HG03280 (cell line): ENCODE measurements around the gene SLC16A12.

ENCODE experiments used
- ATAC-seq: cut with Tn5 transposase; IDR thresholded peaks from one replicate; pipeline ENCODE4 v1.9.1; 2021; ENCODE audit warnings: mild to moderate bottlenecking, moderate library complexity; ENCODE audit not compliant: unreplicated experiment

SLC16A12 gene

DNA sequence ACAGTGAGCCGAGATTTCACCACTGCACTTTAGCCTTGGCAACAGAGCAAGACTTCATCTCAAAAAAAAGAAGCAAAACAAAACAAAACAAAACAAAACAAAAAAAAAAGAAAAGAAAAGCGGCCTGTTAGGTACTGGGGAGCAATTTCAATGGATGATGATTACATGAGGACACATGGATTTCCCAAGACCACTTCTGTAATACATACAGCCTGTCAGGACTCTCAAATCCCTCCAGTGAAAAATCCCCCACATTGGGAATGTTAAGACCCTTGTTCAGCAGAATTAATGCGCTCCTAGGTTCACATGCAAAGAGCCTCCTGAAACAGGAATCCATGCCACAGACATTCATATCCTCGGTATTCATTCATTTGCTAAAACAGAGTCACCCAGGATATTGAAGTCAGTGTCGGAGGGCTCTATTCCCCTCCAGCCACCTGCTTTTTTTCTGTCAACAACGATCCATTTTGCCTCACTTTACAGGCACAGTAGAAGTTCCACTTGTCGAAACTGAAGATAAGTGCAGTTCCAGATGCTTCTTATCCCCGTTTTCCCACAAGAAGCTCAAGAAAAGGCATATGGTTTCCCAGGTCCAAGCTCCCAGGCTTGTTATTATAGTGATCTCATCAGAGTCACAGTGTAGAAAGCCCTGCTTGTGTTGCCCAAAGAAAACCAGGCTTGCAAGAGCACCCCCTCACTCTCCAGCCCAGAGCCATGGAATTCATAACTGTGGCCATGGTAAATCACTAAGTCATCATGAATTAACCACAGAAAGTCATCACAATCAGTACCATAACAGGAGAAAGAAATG is 20.2 kb downstream of the SLC16A12 start:
- ATAC-seq: no peak

DNA sequence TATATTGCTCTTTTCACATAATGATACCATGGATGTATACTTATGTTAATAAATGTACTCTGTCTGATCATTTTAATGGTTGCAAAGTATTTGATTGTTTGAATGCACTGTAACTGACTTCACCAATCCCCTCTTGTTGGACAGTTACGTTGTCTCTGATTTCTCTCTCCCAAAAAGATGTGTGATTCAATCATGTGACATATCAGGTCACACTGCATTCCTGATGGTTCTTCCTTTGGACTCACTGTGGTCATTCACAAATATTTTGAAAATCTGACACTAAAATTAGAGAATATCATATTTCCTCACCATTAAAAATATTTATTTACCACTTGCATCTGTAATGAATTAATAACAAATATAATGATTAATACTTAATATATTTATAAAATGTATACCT is 22.2 kb downstream of the SLC16A12 start:
- no peak for ATAC-seq

- ATAC-seq: no peak
Measured at GRCh38 chr10:89505640-89506275, 29.6 kb downstream of the SLC16A12 start.

GRCh38 chr10:89504691-89505090 is 30.7 kb downstream of the SLC16A12 start:
- ATAC-seq: no peak

DNA sequence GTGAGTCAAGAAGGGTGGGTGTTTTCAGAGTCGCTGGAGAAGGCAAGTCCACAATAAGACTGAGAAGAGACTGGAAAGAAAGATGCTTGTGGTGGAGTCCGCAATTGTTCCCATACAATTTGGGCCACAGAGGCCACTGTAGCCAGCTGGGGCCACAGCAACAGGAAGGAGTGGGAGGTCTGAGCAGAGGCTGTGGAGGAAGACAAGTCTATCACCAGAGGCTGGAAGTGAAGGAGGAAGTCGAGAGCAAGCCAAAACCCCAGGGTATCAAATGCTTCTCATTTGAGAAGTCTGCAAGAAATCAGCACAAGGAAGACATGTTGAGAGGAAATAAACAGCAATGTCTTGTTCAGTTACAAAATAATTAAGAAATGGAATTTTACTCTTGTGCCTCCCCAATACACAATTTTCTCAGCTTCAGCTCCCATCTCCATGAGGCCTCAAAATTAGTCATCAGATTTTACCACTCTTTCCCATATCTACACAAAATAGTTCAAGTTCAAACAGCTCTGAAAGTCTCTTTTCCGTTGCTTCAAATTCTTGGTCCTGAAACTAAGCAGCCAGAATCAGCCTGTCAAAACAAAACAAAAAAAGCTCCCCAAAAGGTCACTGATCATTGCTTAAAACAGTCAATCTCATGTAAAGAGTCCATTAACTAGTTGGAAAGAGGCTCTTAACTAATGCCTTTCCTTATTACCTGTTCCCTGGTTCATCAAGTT is 31.6 kb downstream of the SLC16A12 start:
- no peak for ATAC-seq

DNA sequence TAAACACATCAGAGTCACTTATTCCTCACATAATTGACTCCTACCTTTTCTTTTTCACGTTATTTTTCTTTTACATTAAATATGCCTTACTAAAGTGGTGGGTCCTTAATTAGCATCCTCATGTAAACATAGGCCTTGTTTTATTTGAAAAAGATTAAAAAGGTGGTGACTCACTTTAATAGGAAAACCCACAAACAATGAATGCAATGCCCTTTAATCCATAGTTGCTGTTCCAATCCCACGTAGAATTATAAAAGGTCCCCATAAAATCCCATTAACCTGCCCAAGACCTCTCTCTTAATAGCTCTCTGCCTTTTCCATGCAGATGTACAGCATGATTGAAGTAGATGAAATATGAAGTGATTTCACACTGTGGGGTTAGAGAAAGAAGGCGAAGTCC is 32.2 kb downstream of the SLC16A12 start:
- no peak for ATAC-seq

DNA sequence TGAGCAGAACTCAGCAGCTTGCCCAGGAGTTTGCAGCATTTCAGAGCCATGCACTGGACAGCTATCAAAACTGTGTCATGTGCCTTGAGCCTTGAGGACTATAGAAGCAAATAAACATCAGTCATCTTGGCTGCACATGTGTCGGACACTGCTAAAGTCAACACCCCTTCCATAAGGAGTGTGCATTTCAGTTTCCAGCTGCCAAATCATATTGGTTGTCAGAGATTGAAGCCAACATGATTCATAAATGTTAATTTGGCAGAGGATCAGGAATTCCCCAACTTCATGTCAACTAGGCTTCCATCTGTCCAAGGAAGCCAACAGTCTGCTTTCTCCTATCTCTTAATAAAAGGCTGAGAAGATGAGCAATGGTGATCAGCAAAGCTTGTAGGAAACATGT is 32.8 kb downstream of the SLC16A12 start:
- no peak for ATAC-seq

- ATAC-seq: no peak
Measured at GRCh38 chr10:89494575-89494974, 40.8 kb downstream of the SLC16A12 start.

GRCh38 chr10:89494068-89494467 is 41.3 kb downstream of the SLC16A12 start:
- ATAC-seq: no peak

GRCh38 chr10:89491932-89492331 is 43.5 kb downstream of the SLC16A12 start:
- no peak for ATAC-seq

DNA sequence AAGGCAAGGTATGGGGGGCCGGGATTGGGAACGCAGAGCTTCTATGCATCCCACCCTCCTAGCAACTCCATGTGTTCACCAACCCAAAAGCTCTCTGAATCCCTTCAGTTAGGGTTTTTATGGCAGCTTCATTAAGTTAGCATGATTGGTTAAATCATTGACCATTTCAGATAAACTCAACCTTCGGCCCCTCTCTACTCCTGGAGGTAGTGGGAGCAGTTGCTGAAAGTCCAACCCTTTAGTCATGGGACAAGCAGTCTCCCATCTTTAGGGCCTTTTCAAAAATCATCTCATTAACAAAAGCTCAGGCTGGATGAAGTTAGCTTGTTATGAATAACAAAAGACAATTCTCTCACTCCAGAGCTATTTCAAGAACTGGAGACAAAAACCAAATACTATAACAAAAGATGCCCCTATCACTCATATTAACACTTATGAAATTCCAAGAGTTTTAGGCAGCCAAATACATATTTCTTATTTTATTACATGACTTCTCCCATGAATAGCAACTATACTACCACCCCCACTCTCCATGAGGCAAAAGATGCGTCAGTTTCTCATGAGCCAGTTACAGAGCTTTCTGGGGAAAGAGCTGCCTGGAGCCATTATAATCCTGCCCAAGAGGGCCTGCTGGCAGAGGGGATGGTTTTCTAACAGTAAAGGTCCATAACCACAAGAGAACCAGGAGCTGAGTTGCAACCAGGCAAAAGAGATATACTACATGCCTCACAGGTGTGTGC is 44.6 kb downstream of the SLC16A12 start:
- no peak for ATAC-seq

DNA sequence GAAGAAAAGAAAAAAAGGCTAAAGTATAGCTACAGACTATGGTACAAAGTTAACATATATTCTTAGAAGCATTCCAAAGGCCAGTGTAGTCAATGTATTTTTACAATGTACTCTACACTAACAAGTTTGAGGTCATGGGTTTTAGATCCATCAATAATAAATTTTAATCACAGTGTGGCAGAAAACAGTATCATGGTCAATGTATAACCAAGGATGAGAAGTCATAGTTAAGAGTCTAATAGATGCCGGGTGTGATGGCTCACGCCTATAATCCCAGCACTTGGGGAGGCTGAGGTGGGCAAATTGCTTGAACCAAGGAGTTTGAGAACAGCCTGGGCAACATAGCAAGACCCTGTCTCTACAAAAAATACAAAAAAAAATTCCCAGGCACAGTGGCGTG is 53.1 kb downstream of the SLC16A12 start:
- no peak for ATAC-seq

- ATAC-seq: no peak
Measured at GRCh38 chr10:89481662-89482061, 53.7 kb downstream of the SLC16A12 start.

DNA sequence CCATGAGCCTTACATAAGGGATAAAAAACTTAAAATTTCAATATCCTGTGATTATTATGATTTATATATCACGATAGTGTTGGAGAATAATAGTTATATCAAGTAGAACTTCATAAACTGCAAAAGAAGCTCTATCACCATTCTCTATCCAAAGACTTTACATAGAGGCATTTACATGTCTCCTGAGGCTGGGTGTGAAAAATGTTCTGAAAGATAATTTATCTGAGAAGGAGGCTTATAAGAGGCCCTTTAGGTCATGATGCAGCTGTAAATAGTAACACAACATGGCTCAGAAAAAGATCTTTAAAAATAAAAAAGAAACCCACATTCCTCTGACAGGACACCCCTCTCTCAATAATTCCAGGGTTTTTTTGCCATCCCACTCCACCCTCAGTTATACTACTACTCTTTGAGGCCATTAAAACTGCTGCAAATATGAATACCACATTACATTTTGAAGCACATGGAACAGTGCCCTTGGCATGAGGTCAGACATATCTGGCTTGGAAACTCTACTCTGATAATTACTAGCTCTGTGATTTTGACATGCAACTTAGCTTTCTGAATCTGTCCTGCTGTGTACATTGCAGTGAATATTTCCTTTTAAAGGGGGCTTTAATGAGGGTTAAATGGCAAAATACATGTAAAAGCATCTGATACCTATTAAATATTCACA is 55.5 kb downstream of the SLC16A12 start:
- ATAC-seq: no peak

- no peak for ATAC-seq
Measured at GRCh38 chr10:89478739-89479654, 56.4 kb downstream of the SLC16A12 start.

- ATAC-seq: no peak
Measured at GRCh38 chr10:89478085-89478738, 57.2 kb downstream of the SLC16A12 start.

DNA sequence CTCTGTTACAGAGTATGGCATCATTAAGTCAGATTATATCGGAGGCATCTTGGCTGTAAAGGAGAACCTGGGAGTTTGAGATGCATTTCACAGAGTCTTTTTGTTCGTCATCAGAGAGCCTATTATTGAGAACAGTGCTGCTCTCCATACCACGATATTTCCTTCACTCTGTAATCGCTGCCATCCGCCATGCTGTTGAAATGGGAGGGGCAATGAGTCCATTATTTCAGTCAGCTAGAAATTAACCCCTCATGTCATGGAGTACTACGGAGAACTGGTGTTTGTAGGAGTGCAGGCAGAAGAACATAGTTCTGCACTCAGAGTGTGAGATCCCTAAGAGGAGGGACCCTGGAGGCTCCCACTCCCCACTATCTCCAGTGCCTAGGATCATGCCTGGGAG is 59.2 kb downstream of the SLC16A12 start:
- ATAC-seq: no peak

DNA sequence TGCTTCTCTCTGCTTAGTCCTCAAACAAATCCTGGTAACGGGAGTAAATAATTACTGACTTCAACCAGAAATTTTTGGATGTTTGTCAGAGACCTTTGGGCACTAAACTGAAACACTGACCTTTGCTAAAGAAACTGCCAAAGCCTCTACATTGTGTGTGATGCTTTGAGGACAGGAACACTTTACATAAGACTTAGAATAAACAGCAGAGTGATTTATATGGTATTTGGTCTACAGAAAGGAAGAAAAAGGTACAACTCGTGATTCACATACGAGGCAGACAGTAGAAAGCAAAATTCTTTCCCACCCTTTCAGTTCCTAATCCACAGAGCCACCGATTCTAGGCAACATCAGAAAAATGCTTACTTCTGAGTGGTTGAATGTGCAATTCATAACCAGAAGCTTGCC is 59.8 kb downstream of the SLC16A12 start:
- ATAC-seq: no peak

GRCh38 chr10:89475125-89475524 is 60.3 kb downstream of the SLC16A12 start:
- no peak for ATAC-seq
